ENCODE data around the gene RAD51AP1.

GRCh38 chr12:4556735-4557530 lies 18.2 kb downstream of the RAD51AP1 start:
- TF ChIP-seq POLR2A (IDR thresholded peaks at IDR 0.05; ENCODE audit: low read depth, low read length) (no peak), PAX5 (IDR thresholded peaks at IDR 0.05; ENCODE audit: insufficient read depth, low read length, severe bottlenecking) (no peak)
